ENCODE measurements around the gene SPRED2.

Gene SPRED2

GRCh38 chr2:65411056-65411795 lies 21.2 kb downstream of the SPRED2 start:
- no peak for DNase-seq

- no peak for DNase-seq
Measured at GRCh38 chr2:65409045-65409444, 23.4 kb downstream of the SPRED2 start.

- DNase-seq: no peak
Measured at GRCh38 chr2:65407240-65407639, 25.2 kb downstream of the SPRED2 start.

GRCh38 chr2:65404988-65405697 lies 27.3 kb downstream of the SPRED2 start:
- DNase-seq: no peak

GRCh38 chr2:65403529-65403915 lies 28.9 kb downstream of the SPRED2 start:
- DNase-seq: no peak

- DNase-seq: no peak
Measured at GRCh38 chr2:65402780-65403528, 29.4 kb downstream of the SPRED2 start.

- no peak for DNase-seq
Measured at GRCh38 chr2:65402323-65402722, 30.1 kb downstream of the SPRED2 start.

- DNase-seq: peak; percentile 57
Measured at GRCh38 chr2:65397122-65397521, 35.3 kb downstream of the SPRED2 start.

- DNase-seq: no peak
Measured at GRCh38 chr2:65396348-65397026, 35.9 kb downstream of the SPRED2 start.

- DNase-seq: no peak
Measured at GRCh38 chr2:65395621-65396347, 36.6 kb downstream of the SPRED2 start.

- DNase-seq: no peak
Measured at GRCh38 chr2:65393743-65394422, 38.5 kb downstream of the SPRED2 start.

GRCh38 chr2:65393046-65393445 lies 39.4 kb downstream of the SPRED2 start:
- DNase-seq: no peak

GRCh38 chr2:65392609-65393008 lies 39.8 kb downstream of the SPRED2 start:
- DNase-seq: no peak

- peak; percentile 42 for DNase-seq
Measured at GRCh38 chr2:65390134-65390533, 42.3 kb downstream of the SPRED2 start.

GRCh38 chr2:65389476-65389875 lies 42.9 kb downstream of the SPRED2 start:
- DNase-seq: no peak

GRCh38 chr2:65388596-65389390 lies 43.6 kb downstream of the SPRED2 start:
- DNase-seq: no peak

GRCh38 chr2:65388051-65388531 lies 44.3 kb downstream of the SPRED2 start:
- DNase-seq: no peak

- DNase-seq: no peak
Measured at GRCh38 chr2:65386989-65387388, 45.4 kb downstream of the SPRED2 start.

GRCh38 chr2:65386344-65386743 lies 46.1 kb downstream of the SPRED2 start:
- no peak for DNase-seq

GRCh38 chr2:65383541-65384488 lies 48.6 kb downstream of the SPRED2 start:
- DNase-seq: no peak

Measured in activated CD4-positive, alpha-beta T cell treated with anti-CD3 and anti-CD28 coated beads, Interleukin-10, Interleukin-2, amounts not matched to agents 100 ng/mL and 50 ng/mL, durations not matched to agents 16 hours and 8 hours (primary cell).